IPS DF 4.7 (cell line): ENCODE measurements around the gene SFSWAP.
A peak's percentile ranks its signal among the peaks of the same experiment; 100 is the strongest.
"Not testable (repeated sequence)": the region's sequence is repeated elsewhere in the genome, so short reads cannot be mapped to it uniquely, and the experiment has no call there.

Experiments
- DNase-seq: peaks from one replicate; pipeline ENCODE4 v3.0.0-alpha.2; 2013; ENCODE audit warnings: low spot score; ENCODE audit errors: extremely low read depth

The SFSWAP gene

DNA sequence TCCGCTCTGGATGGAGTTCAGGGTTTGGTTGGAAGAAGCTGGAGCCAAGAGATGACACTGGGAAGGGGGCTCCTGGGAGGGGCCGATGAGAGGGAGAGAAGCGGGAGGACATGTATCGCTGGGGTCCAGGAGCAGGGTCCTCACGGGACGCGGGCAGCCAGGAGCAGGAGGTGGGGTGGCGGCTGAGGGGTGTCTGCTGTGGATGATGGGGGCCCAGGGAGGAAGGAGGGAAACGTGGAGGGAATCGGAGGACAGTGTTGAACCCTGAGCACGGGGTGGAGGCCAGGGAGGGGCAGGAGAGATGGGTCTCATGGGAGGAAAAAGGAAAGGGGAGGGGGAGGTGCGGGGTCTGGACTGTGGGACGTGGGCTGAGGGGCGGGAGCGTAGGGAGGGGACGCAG lies 31.7 kb upstream of the SFSWAP start:
- DNase-seq: not testable (repeated sequence)

GRCh38 chr12:131679816-131680215 lies 31.1 kb upstream of the SFSWAP start:
- DNase-seq: not testable (repeated sequence)

GRCh38 chr12:131680392-131681256 lies 30.3 kb upstream of the SFSWAP start:
- DNase-seq: not testable (repeated sequence)

DNA sequence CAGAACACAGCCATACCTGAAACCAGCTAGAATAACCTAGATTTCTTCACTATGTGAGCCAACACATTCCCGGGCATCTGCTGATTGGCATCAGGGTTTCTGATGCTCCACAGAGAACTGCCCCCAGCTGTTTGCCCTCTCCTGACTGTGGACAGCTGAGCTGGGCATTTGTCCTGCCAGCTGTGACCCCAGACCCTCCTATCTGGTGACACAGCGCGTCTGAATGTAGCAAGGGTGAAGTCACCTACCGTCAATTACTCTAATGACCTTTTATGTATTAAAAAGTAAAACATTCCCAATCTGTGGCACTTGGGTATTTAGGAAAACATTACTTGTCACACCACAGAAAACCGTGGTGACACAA lies 29.7 kb upstream of the SFSWAP start:
- no peak for DNase-seq

- peak; percentile 68 for DNase-seq
Measured at GRCh38 chr12:131681746-131682509, 29.0 kb upstream of the SFSWAP start.

DNA sequence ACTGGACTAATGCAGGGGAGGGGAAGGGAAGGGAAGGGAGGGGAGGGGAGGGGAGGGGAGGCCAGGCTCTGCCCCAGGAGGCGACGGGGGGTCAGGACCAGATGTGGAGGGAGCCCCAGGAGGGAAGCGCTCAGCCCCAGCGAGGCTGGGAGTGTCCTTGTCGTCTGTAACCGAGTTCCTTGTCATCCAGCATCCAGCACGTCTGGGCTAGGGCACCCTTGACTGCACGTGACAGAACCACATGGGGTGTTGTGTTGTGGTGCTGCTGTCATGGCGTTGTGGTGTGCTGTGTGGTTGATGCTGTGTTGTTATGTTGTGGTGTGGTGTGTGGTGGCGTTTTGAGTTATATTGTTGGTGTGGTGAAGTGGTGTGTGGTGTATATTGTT lies 28.4 kb upstream of the SFSWAP start:
- no peak for DNase-seq

DNA sequence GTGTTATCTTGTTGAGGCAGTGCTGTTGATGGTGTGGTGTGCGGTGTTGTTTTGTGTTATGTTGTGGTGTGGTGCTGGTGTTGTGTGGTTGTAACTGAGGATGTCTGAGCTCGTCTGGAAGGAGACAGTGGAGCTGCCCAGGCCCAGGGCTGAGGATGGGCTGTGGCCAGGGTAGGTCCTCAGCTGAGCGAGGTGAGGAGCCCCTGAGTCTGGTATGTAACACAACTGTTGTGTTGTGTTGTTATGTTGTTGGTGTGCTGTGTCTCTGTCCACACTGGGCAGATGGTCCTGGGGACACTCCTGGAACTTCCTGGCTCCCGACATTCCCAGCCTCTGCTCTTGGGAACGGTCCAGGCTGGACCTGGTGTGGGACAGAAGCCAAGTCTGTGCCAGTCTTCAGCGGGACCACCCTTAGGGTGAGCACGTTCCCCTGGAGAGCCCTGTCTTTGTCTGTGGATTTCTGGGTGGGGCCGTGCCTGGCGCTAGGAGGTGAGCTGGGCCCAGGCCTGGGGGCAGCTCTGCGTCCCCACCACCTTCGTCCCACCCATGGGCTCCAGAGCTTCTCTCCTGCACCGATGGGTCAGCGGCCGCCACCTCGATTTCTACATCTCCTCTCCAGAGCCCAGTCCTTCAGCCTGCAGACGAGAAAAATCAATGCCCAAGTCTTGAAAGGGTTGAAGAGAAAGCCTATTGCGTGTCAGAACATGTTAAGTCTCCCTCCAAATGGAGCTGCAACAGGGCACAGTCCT lies 27.4 kb upstream of the SFSWAP start:
- DNase-seq: no peak

GRCh38 chr12:131684015-131684725 lies 26.7 kb upstream of the SFSWAP start:
- DNase-seq: no peak

DNA sequence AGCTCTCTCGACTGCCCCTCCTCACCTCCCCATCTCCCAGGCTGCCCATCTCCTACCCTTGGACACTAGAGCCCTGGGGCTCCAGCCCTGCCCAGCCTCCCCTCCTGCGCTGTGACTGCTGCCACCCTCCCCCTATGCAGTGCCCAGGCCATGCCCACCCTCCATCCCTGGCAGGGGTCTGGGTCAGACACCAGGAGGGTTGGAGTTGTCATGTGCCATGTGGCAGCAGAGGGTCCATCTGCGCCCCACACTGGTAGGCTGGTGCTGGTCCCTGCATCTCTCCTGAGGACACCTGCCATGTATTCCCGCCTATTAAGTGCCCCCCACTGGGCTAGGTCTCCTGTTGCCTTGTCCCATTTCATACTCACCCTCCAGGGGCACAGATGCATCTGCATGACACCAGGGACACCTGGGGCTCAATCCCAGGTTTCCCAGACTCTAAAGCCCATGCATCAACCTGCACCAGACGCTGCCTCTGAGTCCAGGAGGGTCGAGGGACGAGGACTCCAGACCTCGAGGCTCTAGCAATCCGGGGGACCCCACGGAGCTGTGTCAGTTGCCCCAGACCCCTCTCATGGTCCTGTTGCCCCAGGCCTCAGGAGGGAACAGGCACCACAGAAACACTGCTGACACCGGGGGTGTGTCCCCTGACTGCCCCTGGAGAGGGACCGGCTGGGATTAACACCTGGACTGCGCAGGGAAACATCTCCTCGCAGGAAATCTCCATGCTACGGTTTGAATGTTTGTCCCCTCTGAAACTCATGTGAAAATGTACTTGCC lies 23.4 kb upstream of the SFSWAP start:
- DNase-seq: no peak

GRCh38 chr12:131688131-131688844 lies 22.6 kb upstream of the SFSWAP start:
- DNase-seq: no peak

DNA sequence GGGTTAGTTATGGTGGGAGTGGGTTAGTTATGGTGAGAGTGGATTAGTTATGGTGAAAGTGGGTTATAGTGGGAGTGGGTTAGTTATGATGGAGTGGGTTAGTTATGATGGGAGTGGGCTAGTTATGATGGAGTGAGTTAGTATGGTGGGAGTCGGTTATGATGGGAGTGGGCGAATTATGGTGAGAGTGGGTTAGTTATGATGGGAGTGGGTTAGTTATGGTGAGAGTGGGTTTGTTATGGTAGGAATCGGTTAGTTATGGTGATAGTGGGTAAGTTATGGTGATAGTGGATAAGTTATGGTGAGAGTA lies 22.1 kb upstream of the SFSWAP start:
- no peak for DNase-seq

GRCh38 chr12:131690320-131690719 lies 20.6 kb upstream of the SFSWAP start:
- no peak for DNase-seq

DNA sequence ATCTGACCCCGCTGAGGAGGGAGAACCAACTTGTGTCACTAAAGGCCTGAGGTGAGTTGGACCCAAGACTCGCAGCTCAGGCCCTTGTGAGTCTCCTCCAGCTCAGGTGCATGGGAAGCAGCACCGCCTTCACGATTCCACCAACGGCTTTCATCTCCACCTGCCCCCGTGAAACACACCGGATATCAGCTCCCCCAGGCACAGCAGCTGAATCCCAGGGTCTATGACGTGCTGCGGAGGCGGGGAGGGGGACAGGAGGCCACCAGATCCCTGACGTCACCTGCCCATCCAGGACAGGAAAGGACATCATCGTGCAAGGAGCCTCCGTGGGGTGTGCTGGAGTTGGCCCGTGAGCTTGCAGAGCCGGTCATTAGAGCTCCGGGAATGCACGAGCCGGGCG lies 18.5 kb upstream of the SFSWAP start:
- no peak for DNase-seq

- DNase-seq: no peak
Measured at GRCh38 chr12:131693149-131693548, 17.7 kb upstream of the SFSWAP start.

DNA sequence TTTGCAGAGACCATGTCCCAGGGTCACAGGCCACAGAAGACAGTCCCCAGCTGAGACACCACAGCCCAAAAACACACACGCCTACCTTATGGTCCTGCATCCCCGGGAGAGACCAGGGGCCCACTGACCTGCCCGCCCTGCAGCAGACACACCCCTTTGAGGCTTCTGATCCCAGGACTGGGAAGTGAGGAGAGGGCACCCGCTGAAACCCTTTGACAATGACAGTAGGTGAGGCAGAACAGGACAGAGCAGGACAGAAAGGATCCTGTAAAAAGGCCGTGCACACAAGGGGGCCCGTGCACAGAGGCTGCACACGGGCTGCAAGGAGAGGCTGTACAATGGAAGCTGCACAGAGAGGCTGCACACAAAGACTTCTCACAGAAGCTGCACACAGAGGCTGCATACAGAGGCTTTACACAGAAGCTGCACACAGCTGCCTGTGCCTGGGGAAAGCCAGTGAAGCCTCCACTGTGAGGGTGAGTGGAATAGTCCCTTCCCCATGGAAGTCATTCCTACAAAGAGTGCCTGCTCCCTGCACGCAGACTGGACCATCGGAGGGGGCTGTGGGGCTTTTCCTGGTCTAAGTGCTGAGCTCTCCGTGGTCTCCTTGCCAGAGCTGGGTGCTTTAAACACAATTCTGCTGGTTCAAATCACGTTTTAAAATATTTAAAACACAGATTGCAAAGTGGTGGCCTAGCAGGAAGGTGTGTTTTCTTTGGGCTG lies 16.6 kb upstream of the SFSWAP start:
- DNase-seq: no peak

DNA sequence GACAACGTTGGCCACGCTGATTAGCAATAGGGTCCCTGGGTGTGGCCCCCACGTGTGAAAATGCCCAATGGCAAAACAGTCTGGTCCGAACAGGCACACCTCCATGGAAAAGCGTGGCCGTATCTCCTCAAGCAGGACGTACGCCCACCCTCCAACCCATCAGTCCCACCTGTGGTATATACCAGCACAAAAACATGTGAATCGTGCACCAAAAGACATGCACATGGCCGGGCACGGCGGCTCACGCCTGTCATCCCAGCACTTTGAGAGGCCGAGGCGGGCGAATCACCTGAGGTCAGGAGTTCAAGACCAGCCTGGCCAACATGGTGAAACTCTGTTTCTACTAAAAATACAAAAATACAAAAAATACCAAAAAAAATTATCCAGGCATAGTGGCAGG lies 14.9 kb upstream of the SFSWAP start:
- no peak for DNase-seq

DNA sequence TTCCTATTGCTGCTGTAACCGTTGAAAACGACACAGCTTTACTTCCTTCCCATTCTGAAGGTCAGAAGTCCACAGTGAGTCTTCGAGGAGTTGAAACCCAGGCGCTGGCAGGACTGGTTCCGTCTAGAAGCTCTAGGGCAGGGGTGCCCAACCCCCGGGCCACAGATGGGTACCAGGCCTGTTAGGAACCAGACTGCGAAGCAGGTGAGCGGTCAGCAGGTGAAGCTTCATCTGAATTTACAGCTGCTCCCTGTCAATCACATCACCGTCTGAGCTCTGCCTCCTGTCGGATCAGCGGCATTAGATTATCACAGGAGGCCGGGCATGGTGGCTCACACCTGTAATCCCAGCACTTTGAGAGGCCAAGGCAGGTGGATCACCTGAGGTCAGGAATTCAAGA lies 12.6 kb upstream of the SFSWAP start:
- DNase-seq: no peak

GRCh38 chr12:131699434-131699833 lies 11.5 kb upstream of the SFSWAP start:
- no peak for DNase-seq

- DNase-seq: no peak
Measured at GRCh38 chr12:131700271-131700670, 10.6 kb upstream of the SFSWAP start.
